ENCODE data around the gene SLC2A2.

Gene SLC2A2

GRCh38 chr3:170980399-170980798, 46.1 kb downstream of the SLC2A2 start:
- no peaks in the 10 kb centered on the region for H3K79me2 ChIP-seq (ENCODE audit: insufficient read depth, low read length)
- TF ChIP-seq EZH2phosphoT487 (IDR thresholded peaks at IDR 0.05; ENCODE audit: borderline replicate concordance) (no peak), CTCF (conservative IDR thresholded peaks at IDR 0.05; ENCODE audit: low read length) (peak; percentile 45)
- H3K27me3 ChIP-seq (ENCODE audit: insufficient read depth, low read length, poor library complexity, severe bottlenecking): no peaks in the 10 kb centered on the region
- no peaks in the 10 kb centered on the region for H3K4me1 ChIP-seq (ENCODE audit: insufficient read depth, low read length, poor library complexity, severe bottlenecking)
- no peaks in the 10 kb centered on the region for H3K36me3 ChIP-seq (ENCODE audit: insufficient read depth, low read length)
- no peak overlapping the region for H3K9ac ChIP-seq (ENCODE audit: low read depth, low read length, poor library complexity, severe bottlenecking)
- H3K9me2 ChIP-seq (replicated peaks; ENCODE audit: low read depth, low read length): no peaks in the 10 kb centered on the region
- H4K20me1 ChIP-seq (ENCODE audit: insufficient read depth, low read length, poor library complexity, severe bottlenecking): no peaks in the 10 kb centered on the region
- no peaks in the 10 kb centered on the region; the same call in 1 of the 2 replicates for H3K9me3 ChIP-seq (ENCODE audit: insufficient read depth, low read depth, low read length)
- H3K4me3 ChIP-seq (ENCODE audit: low read length, poor library complexity, severe bottlenecking): no peak overlapping the region
- no peak overlapping the region for H3K4me2 ChIP-seq (ENCODE audit: low read depth, low read length, poor library complexity, severe bottlenecking)
- H2AFZ ChIP-seq (ENCODE audit: low read length): no peak overlapping the region
- no peaks in the 10 kb centered on the region for H3F3A ChIP-seq (ENCODE audit: low read depth)

- Histone ChIP-seq H3K27me3 (ENCODE audit: insufficient read depth, low read length, poor library complexity, severe bottlenecking) (no peaks in the 10 kb centered on the region), H3K9me3 (ENCODE audit: insufficient read depth, low read depth, low read length) (no peaks in the 10 kb centered on the region), H3K9me2 (replicated peaks; ENCODE audit: low read depth, low read length) (no peaks in the 10 kb centered on the region), H3K9ac (ENCODE audit: low read depth, low read length, poor library complexity, severe bottlenecking) (no peak overlapping the region), H4K20me1 (ENCODE audit: insufficient read depth, low read length, poor library complexity, severe bottlenecking) (no peaks in the 10 kb centered on the region), H3K4me2 (ENCODE audit: low read depth, low read length, poor library complexity, severe bottlenecking) (no peak overlapping the region), H3K79me2 (ENCODE audit: insufficient read depth, low read length) (no peaks in the 10 kb centered on the region), H3F3A (ENCODE audit: low read depth) (no peaks in the 10 kb centered on the region), H3K4me3 (ENCODE audit: low read length, poor library complexity, severe bottlenecking) (no peak overlapping the region), H3K36me3 (ENCODE audit: insufficient read depth, low read length) (no peaks in the 10 kb centered on the region), H3K4me1 (ENCODE audit: insufficient read depth, low read length, poor library complexity, severe bottlenecking) (no peaks in the 10 kb centered on the region), H2AFZ (ENCODE audit: low read length) (no peak overlapping the region)
- TF ChIP-seq EZH2phosphoT487 (IDR thresholded peaks at IDR 0.05; ENCODE audit: borderline replicate concordance): no peak
Measured at GRCh38 chr3:170977949-170978745, 48.4 kb downstream of the SLC2A2 start.

- Histone ChIP-seq H3K9me3 (ENCODE audit: insufficient read depth, low read depth, low read length) (no peaks in the 10 kb centered on the region), H3F3A (ENCODE audit: low read depth) (no peaks in the 10 kb centered on the region), H3K9me2 (replicated peaks; ENCODE audit: low read depth, low read length) (no peaks in the 10 kb centered on the region), H3K36me3 (ENCODE audit: insufficient read depth, low read length) (no peaks in the 10 kb centered on the region), H4K20me1 (ENCODE audit: insufficient read depth, low read length, poor library complexity, severe bottlenecking) (no peaks in the 10 kb centered on the region), H3K4me2 (ENCODE audit: low read depth, low read length, poor library complexity, severe bottlenecking) (no peak overlapping the region), H2AFZ (ENCODE audit: low read length) (no peak overlapping the region), H3K4me3 (ENCODE audit: low read length, poor library complexity, severe bottlenecking) (no peak overlapping the region), H3K79me2 (ENCODE audit: insufficient read depth, low read length) (no peaks in the 10 kb centered on the region), H3K9ac (ENCODE audit: low read depth, low read length, poor library complexity, severe bottlenecking) (no peak overlapping the region), H3K27me3 (ENCODE audit: insufficient read depth, low read length, poor library complexity, severe bottlenecking) (no peaks in the 10 kb centered on the region), H3K4me1 (ENCODE audit: insufficient read depth, low read length, poor library complexity, severe bottlenecking) (no peaks in the 10 kb centered on the region)
- no peak for TF ChIP-seq EZH2phosphoT487 (IDR thresholded peaks at IDR 0.05; ENCODE audit: borderline replicate concordance)
- no peak for TF ChIP-seq CTCF (conservative IDR thresholded peaks at IDR 0.05; ENCODE audit: low read length)
Measured at GRCh38 chr3:170976190-170976519, 50.4 kb downstream of the SLC2A2 start.

All from Loucy (cell line).